SK-N-SH (cell line): ENCODE measurements around the gene SYCE1. TPM values are rescaled to one million over a fixed set of nuclear protein-coding genes. Genes with fewer than 3 reads are reported as not detected.

Experiments used
- CTCF ChIA-PET: fragments of 300-600, 350-600 bp; formaldehyde crosslinking; extraction: SDS; loops from one replicate; lab custom pipeline; 2021; lab: Yijun Ruan, JAX
- POLR2A ChIA-PET: fragments of 350-600 bp; sonication (Branson Sonifier 250); formaldehyde crosslinking; extraction: SDS; loops from one replicate; lab custom pipeline; 2020; ENCODE audit warnings: antibody characterized with exemption, inconsistent platforms; lab: Yijun Ruan, JAX
- DNase-seq: peaks from one replicate; pipeline ENCODE4 v3.0.0; 2012
- H2AFZ ChIP-seq: fragments of 200-600 bp; sonication (generic); 2 replicates; pipeline ENCODE4 v1.8.1; 2016; ENCODE audit warnings: antibody characterized with exemption, mild to moderate bottlenecking, low read depth
- H3F3A ChIP-seq: fragments of 200-600 bp; sonication (generic); replicated peaks from 2 replicates; pipeline ENCODE3; 2016; ENCODE audit warnings: antibody characterized with exemption, mild to moderate bottlenecking; ENCODE audit not compliant: insufficient read depth
- H3K27ac ChIP-seq, 2 experiments: fragments of 200-500 bp in 1 of 2; fragments of 200-600 bp in 1 of 2; sonication (Bioruptor generic) in 1 of 2; sonication (generic), shearing (Covaris generic) in 1 of 2; 2 replicates each; pipeline versions ENCODE4 v1.5.1 to v1.6.1; 2014 to 2016; ENCODE audit warnings: low read depth in 2 of 2, inconsistent platforms in 1 of 2, low read length in 1 of 2, mild to moderate bottlenecking in 1 of 2, mixed read lengths in 1 of 2
- H3K27me3 ChIP-seq: fragments of 200-600 bp; sonication (generic), shearing (Covaris generic); 2 replicates; pipeline ENCODE4 v1.6.1; 2016; ENCODE audit warnings: mixed run types; ENCODE audit not compliant: insufficient read depth
- H3K36me3 ChIP-seq, 2 experiments: fragments of 200-500 bp in 1 of 2; fragments of 200-600 bp in 1 of 2; sonication (Bioruptor generic) in 1 of 2; sonication (generic) in 1 of 2; replicated peaks in 1 of 2; 2 replicates each; pipeline versions ENCODE3 to v1.5.1; 2014 to 2016; ENCODE audit warnings: low read length in 1 of 2, mild to moderate bottlenecking in 1 of 2; ENCODE audit not compliant: insufficient read depth in 2 of 2, control insufficient read depth in 1 of 2
- H3K4me1 ChIP-seq, 2 experiments: fragments of 200-500 bp in 1 of 2; fragments of 200-600 bp in 1 of 2; sonication (Bioruptor generic) in 1 of 2; sonication (generic), shearing (Covaris generic) in 1 of 2; 2 replicates each; pipeline versions ENCODE4 v1.5.1 to v1.6.1; 2014 to 2016; ENCODE audit warnings: low read depth in 1 of 2, low read length in 1 of 2, mixed run types in 1 of 2; ENCODE audit not compliant: insufficient read depth in 2 of 2, control insufficient read depth in 1 of 2
- H3K4me2 ChIP-seq: fragments of 200-600 bp; sonication (generic), shearing (Covaris generic); 2 replicates; pipeline ENCODE4 v1.6.1; 2017; ENCODE audit warnings: mixed run types
- H3K4me3 ChIP-seq, 2 experiments: fragments of 200-500 bp in 1 of 2; fragments of 200-600 bp in 1 of 2; sonication (Bioruptor generic) in 1 of 2; sonication (generic), shearing (Covaris generic) in 1 of 2; 2 replicates each; pipeline versions ENCODE4 v1.5.1 to v1.8.1; 2014 to 2016; ENCODE audit warnings: low read depth in 2 of 2, inconsistent platforms in 1 of 2, low read length in 1 of 2, mild to moderate bottlenecking in 1 of 2, mixed read lengths in 1 of 2, moderate library complexity in 1 of 2
- H3K79me2 ChIP-seq: fragments of 200-600 bp; sonication (generic); 2 replicates; pipeline ENCODE4 v1.8.1; 2017; ENCODE audit warnings: mild to moderate bottlenecking; ENCODE audit not compliant: insufficient read depth
- H3K9ac ChIP-seq: fragments of 200-600 bp; sonication (generic); 2 replicates; pipeline ENCODE4 v1.6.1; 2017; ENCODE audit warnings: mixed run types
- H3K9me2 ChIP-seq: fragments of 200-600 bp; sonication (generic); 2 replicates; pipeline ENCODE4 v1.6.1; 2017; ENCODE audit warnings: mixed run types
- H3K9me3 ChIP-seq: fragments of 200-600 bp; sonication (generic); 2 replicates; pipeline ENCODE4 v1.6.1; 2017; ENCODE audit warnings: mixed run types, mild to moderate bottlenecking, moderate library complexity
- H4K20me1 ChIP-seq: fragments of 200-600 bp; sonication (generic); 2 replicates; pipeline ENCODE4 v1.6.1; 2017; ENCODE audit warnings: mild to moderate bottlenecking, mixed run types; ENCODE audit not compliant: insufficient read depth
- FOXJ3 ChIP-seq: sonication (generic); formaldehyde crosslinking; IDR thresholded peaks from 2 replicates; pipeline ENCODE4 v1.5.1; 2020; ENCODE audit warnings: mild to moderate bottlenecking, missing genetic modification reagents
- GABPA ChIP-seq: IDR thresholded peaks from 2 replicates; pipeline ENCODE4 v1.4.0; 2012; ENCODE audit warnings: low read depth, mild to moderate bottlenecking
- IRF3 ChIP-seq: fragments of 150-350 bp; IDR thresholded peaks from 2 replicates; pipeline ENCODE4 v1.6.1; 2016; ENCODE audit warnings: mild to moderate bottlenecking, low read depth, low read length
- JUND ChIP-seq: IDR thresholded peaks from 2 replicates; pipeline ENCODE4 v1.4.0; 2012
- MEF2A ChIP-seq: IDR thresholded peaks from 2 replicates; pipeline ENCODE4 v1.4.0; 2012; ENCODE audit warnings: low read depth, borderline replicate concordance
- MXI1 ChIP-seq: IDR thresholded peaks from 2 replicates; pipeline ENCODE4 v1.6.1; 2012; ENCODE audit warnings: mild to moderate bottlenecking, low read depth, low read length, improper control_type of control experiment
- NRF1 ChIP-seq: IDR thresholded peaks from 2 replicates; pipeline ENCODE4 v1.6.1; 2012; ENCODE audit warnings: low read depth, mild to moderate bottlenecking, low read length
- PBX3 ChIP-seq: IDR thresholded peaks from 2 replicates; pipeline ENCODE4; 2012
- RAD21 ChIP-seq: IDR thresholded peaks from 2 replicates; pipeline ENCODE4 v1.6.1; 2012; ENCODE audit warnings: mild to moderate bottlenecking, low read length
- REST ChIP-seq: IDR thresholded peaks from 2 replicates; pipeline ENCODE4 v1.6.1; 2012; ENCODE audit warnings: mild to moderate bottlenecking, low read depth, low read length, moderate library complexity
- RFX5 ChIP-seq: IDR thresholded peaks from 2 replicates; pipeline ENCODE4 v1.6.1; 2012; ENCODE audit warnings: mild to moderate bottlenecking, improper control_type of control experiment, low read length
- SIN3A ChIP-seq: IDR thresholded peaks from 2 replicates; pipeline ENCODE4 v1.6.1; 2012; ENCODE audit warnings: low read depth, mild to moderate bottlenecking, low read length, moderate library complexity, borderline replicate concordance
- SMC3 ChIP-seq: IDR thresholded peaks from 2 replicates; pipeline ENCODE4 v1.6.1; 2012; ENCODE audit warnings: low read depth, low read length, improper control_type of control experiment
- TCF12 ChIP-seq: IDR thresholded peaks from 2 replicates; pipeline ENCODE4 v1.4.0; 2012
- TEAD4 ChIP-seq: IDR thresholded peaks from 2 replicates; pipeline ENCODE4 v1.4.0; 2012; ENCODE audit warnings: mild to moderate bottlenecking, borderline replicate concordance; ENCODE audit not compliant: insufficient read depth
- YY1 ChIP-seq: IDR thresholded peaks from 2 replicates; pipeline ENCODE4 v1.4.0; 2012; ENCODE audit warnings: low read depth, mild to moderate bottlenecking
- ZBTB33 ChIP-seq: IDR thresholded peaks from 2 replicates; pipeline ENCODE4 v1.4.0; 2012; ENCODE audit warnings: low read depth, borderline replicate concordance
- WGBS: methylation state at CpG from one replicate; pipeline ENCODE4 v1.1.6; 2017; ENCODE audit warnings: low lambda C conversion rate; 5-methylcytosine and 5-hydroxymethylcytosine counted together
- polyA plus RNA-seq, 3 experiments: library from polyadenylated mRNA; depleted of rRNA; stranded (reverse); fragments of >200 nt; gene quantifications; 2 replicates each; pipeline ENCODE4 v1.2.3, GENCODE V29; 2012

SYCE1 gene
- polyA plus RNA-seq, 1 of the 3 experiments (the other 2 are of a cell fraction) = not detected

- Histone ChIP-seq H3K27me3 (no peaks in the 10 kb centered on the region), H3K9ac (no peak overlapping the region), H3K9me3 (no peaks in the 10 kb centered on the region), H3F3A (no peaks in the 10 kb centered on the region), H3K9me2 (no peaks in the 10 kb centered on the region), H3K4me2 (no peak overlapping the region), H2AFZ (no peak overlapping the region)
- WGBS = 14% methylated on average over 4 of the region's 4 CpGs
- DNase-seq = no peak
- TF ChIP-seq ZBTB33 (no peak), SMC3 (no peak), TCF12 (no peak), MEF2A (no peak), SIN3A (no peak), RAD21 (no peak), RFX5 (no peak), PBX3 (no peak), YY1 (no peak), REST (no peak), GABPA (no peak)
- TF ChIP-seq, all 33 proteins: peak for 0
- no peak overlapping the region for H3K4me3 ChIP-seq
- H3K4me1 ChIP-seq = peaks cover 0 to 4% of the 10 kb centered on the region in 2 experiments; a peak in 2 of 4 replicates
- no peaks in the 10 kb centered on the region for H3K36me3 ChIP-seq
- ChIA-PET CTCF (no interaction called here), POLR2A (no interaction called here)
- H4K20me1 ChIP-seq = no peaks in the 10 kb centered on the region
- H3K79me2 ChIP-seq = no peaks in the 10 kb centered on the region
- H3K27ac ChIP-seq = no peak overlapping the region
Measured at GRCh38 chr10:133516057-133516456, 49.3 kb downstream of the SYCE1 start.

GRCh38 chr10:133515471-133515870 lies 49.9 kb downstream of the SYCE1 start:
- WGBS = 24% methylated on average over 4 of the region's 4 CpGs
- Histone ChIP-seq H3K79me2 (no peaks in the 10 kb centered on the region), H3F3A (no peaks in the 10 kb centered on the region), H2AFZ (no peak overlapping the region), H3K9ac (no peak overlapping the region), H4K20me1 (no peaks in the 10 kb centered on the region), H3K9me3 (no peaks in the 10 kb centered on the region), H3K27me3 (no peaks in the 10 kb centered on the region), H3K4me2 (no peak overlapping the region), H3K27ac (no peak overlapping the region), H3K4me1 (peaks cover 0 to under 1% of the 10 kb centered on the region in 2 experiments; a peak in 2 of 4 replicates), H3K36me3 (no peaks in the 10 kb centered on the region), H3K9me2 (no peaks in the 10 kb centered on the region), H3K4me3 (no peak overlapping the region)
- DNase-seq = no peak
- ChIA-PET CTCF (no interaction called here), POLR2A (no interaction called here)
- TF ChIP-seq FOXJ3 (no peak), IRF3 (no peak), TCF12 (no peak), ZBTB33 (no peak), NRF1 (no peak), TEAD4 (no peak), JUND (no peak), MXI1 (no peak)
